T-cell (primary cell): ENCODE measurements around the gene NOSIP. TPM values are rescaled to one million over a fixed set of nuclear protein-coding genes. Genes with fewer than 3 reads are reported as not detected.
A peak's percentile ranks its signal among the peaks of the same experiment; 100 is the strongest.

Experiments
- ATAC-seq, 4 experiments: fragments of 200-7000 bp in 3 of 4; fragments of 150-1000 bp in 1 of 4; cut with Tn5 transposase; replicated peaks in 1 of 4; 1 replicate in 3 of 4; 2 replicates in 1 of 4; pipeline ENCODE4 v1.10.0; 2021; ENCODE audit warnings: moderate library complexity in 3 of 4, mild to moderate bottlenecking in 2 of 4, moderate number of reproducible peaks in 1 of 4
- CTCF ChIA-PET, 2 donors: fragments of 300-600 bp; sonication (Branson Sonifier 250); formaldehyde crosslinking; loops; one replicate each; lab custom pipeline; 2022; ENCODE audit warnings: antibody characterized with exemption in 2 of 2; lab: Charles Lee
- POLR2A ChIA-PET, 2 donors: fragments of 300-600 bp; sonication (Branson Sonifier 250); formaldehyde crosslinking; loops; one replicate each; lab custom pipeline; 2022; ENCODE audit warnings: antibody characterized with exemption in 2 of 2; lab: Charles Lee
- DNase-seq, 35 experiments: peaks; one replicate each; pipeline versions ENCODE4 v3.0.0 to v3.0.0-alpha.2; 2013 to 2023
- H3K27ac ChIP-seq: one replicate; pipeline ENCODE4 v1.5.1; 2013; ENCODE audit warnings: low read length
- H3K27me3 ChIP-seq, 2 experiments: replicated peaks in 1 of 2; 1 replicate in 1 of 2; 2 replicates in 1 of 2; pipeline versions ENCODE4 v1.6.1 to v1.7.0; 2013; ENCODE audit warnings: low read length in 1 of 2, mixed read lengths in 1 of 2; ENCODE audit not compliant: control insufficient read depth in 2 of 2, insufficient read depth in 2 of 2; ENCODE audit errors: extremely low read depth in 1 of 2
- H3K36me3 ChIP-seq, 2 donors: 1 replicate in 1 of 2; 2 replicates in 1 of 2; pipeline versions ENCODE4 v1.6.1 to v1.7.0; 2013; ENCODE audit warnings: low read length in 1 of 2; ENCODE audit not compliant: control insufficient read depth in 2 of 2, insufficient read depth in 1 of 2; ENCODE audit errors: extremely low read depth in 1 of 2
- H3K4me1 ChIP-seq, 2 experiments: 1 replicate in 1 of 2; 2 replicates in 1 of 2; pipeline versions ENCODE4 v1.6.1 to v1.7.0; 2013; ENCODE audit warnings: low read length in 2 of 2, mixed read lengths in 1 of 2; ENCODE audit not compliant: insufficient read depth in 2 of 2, control insufficient read depth in 1 of 2; ENCODE audit errors: extremely low read depth in 1 of 2
- H3K4me3 ChIP-seq, 2 donors: 1 replicate in 1 of 2; 2 replicates in 1 of 2; pipeline versions ENCODE4 v1.5.1 to v1.7.0; 2013; ENCODE audit warnings: mild to moderate bottlenecking in 2 of 2, low read length in 1 of 2, moderate library complexity in 1 of 2; ENCODE audit not compliant: control insufficient read depth in 1 of 2; ENCODE audit errors: extremely low read depth in 1 of 2
- H3K9me3 ChIP-seq: 2 replicates; pipeline ENCODE4 v1.7.0; 2013
- H3K27ac Mint-ChIP-seq, 2 donors: one replicate each; pipeline ENCODE4 v1.8.0; 2020 to 2021; ENCODE audit warnings: mild to moderate bottlenecking in 2 of 2, mixed read lengths in 2 of 2
- H3K27me3 Mint-ChIP-seq, 2 donors: one replicate each; pipeline ENCODE4 v1.8.0; 2021 to 2022; ENCODE audit warnings: mixed read lengths in 2 of 2
- H3K36me3 Mint-ChIP-seq: one replicate; pipeline ENCODE4 v1.8.0; 2021; ENCODE audit warnings: mixed read lengths
- H3K4me1 Mint-ChIP-seq, 3 donors: one replicate each; pipeline ENCODE4 v1.8.0; 2020 to 2022; ENCODE audit warnings: mixed read lengths in 3 of 3, mild to moderate bottlenecking in 1 of 3
- H3K4me3 Mint-ChIP-seq, 3 donors: one replicate each; pipeline ENCODE4 v1.8.0; 2020 to 2022; ENCODE audit warnings: mild to moderate bottlenecking in 3 of 3, mixed read lengths in 3 of 3, moderate library complexity in 3 of 3
- H3K9me3 Mint-ChIP-seq, 3 donors: one replicate each; pipeline ENCODE4 v1.8.0; 2020 to 2022; ENCODE audit warnings: mixed read lengths in 3 of 3
- WGBS: methylation state at CpG from one replicate; pipeline ENCODE4 v1.1.5; 2013; ENCODE audit warnings: missing lambda C conversion rate; ENCODE audit not compliant: insufficient coverage; 5-methylcytosine and 5-hydroxymethylcytosine counted together
- total RNA-seq, 35 experiments: library from RNA in 6 of 35; stranded (reverse) in 6 of 35; fragments of 120-200 nt in 1 of 35; gene quantifications; one replicate each; pipeline versions ENCODE4 v1.2.1 to v1.2.4 and lab custom pipeline; 2013 to 2026

NOSIP gene
- total RNA-seq, 5 donors from 2014 or later (not counting 1 experiment from before 2014, with no cell fraction given): 152 to 297 (median 176) TPM

GRCh38 chr19:49579193-49579592 is 1.2 kb downstream of the NOSIP start:
- Histone ChIP-seq H3K27me3 (no peaks in the 10 kb centered on the region), H3K4me3 (no peak overlapping the region), H3K36me3 (peaks cover 6 to 19% of the 10 kb centered on the region in 2 donors), H3K27ac (no peak overlapping the region), H3K4me1 (peaks cover 15 to 23% of the 10 kb centered on the region in 2 experiments), H3K9me3 (no peaks in the 10 kb centered on the region)
- 100% methylated on average over 1 of the region's 4 CpGs for WGBS
- Mint-ChIP-seq H3K4me3 (peak overlapping the region; percentile 85 to 96 (median 91)), H3K27me3 (no peaks in the 10 kb centered on the region), H3K9me3 (no peaks in the 10 kb centered on the region), H3K4me1 (peaks cover 36 to 38% (median 37%) of the 10 kb centered on the region in 3 donors), H3K36me3 (peaks cover under 1% of the 10 kb centered on the region), H3K27ac (peak overlapping the region; percentile 90 to 95)
- no peak for ATAC-seq
- ChIA-PET POLR2A (interaction anchor here (0.6 kb wide), 2 partner anchors 18 to 446 kb away, joined by 3 to 7 read pairs; no protein-coding TSS in a partner anchor), CTCF (interaction anchor here (0.5 to 2.6 kb wide), 6 partner anchors 10 to 288 kb away, joined by 3 to 9 read pairs (median 4); partner anchors contain the start of genes PNKP (in 1 of the 2) and PRR12 (in 1 of the 2))
- no peak for DNase-seq

DNA sequence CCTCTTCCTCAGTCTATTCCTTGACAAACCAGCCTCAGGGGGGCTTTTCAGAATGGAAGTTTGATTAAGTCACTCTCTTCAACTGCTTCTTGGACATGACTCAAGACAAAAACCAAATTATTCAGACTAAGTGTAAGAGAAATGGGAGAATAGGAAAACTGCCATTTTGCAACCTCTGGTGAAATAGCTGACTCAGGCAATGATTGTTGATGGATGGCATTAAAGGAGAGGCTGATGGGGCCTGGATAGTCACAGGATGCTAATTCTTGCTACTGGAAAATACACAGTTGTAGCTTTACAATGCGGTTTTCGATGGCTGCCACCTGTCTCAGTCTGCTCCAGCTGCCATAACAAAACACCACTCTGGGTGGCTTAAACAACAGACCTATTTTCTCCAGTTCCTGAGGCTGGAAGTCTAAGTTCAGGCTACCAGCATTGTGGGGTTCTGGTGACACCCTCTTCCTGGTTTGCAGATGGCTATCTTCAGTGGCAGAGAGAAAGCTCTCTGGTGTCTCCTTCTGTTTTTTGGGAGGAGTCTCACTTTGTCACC is 6.1 kb downstream of the NOSIP start:
- Mint-ChIP-seq H3K9me3 (no peaks in the 10 kb centered on the region), H3K4me3 (no peak overlapping the region), H3K4me1 (peaks cover 50 to 51% (median 50%) of the 10 kb centered on the region in 3 donors), H3K36me3 (peaks cover 8% of the 10 kb centered on the region), H3K27ac (peak overlapping the region; percentile 34 to 40), H3K27me3 (no peaks in the 10 kb centered on the region)
- no peak overlapping the region for H3K27ac ChIP-seq
- WGBS: no CpG with 5 or more reads among the region's 2 CpGs
- ChIA-PET POLR2A (no interaction called here), CTCF (interaction anchor here (0.5 to 1.3 kb wide), 4 partner anchors 27 to 104 kb away, joined by 3 to 5 read pairs (median 4); no protein-coding TSS in a partner anchor)
- ATAC-seq (no peak), DNase-seq (no peak)
- H3K4me1 ChIP-seq: peaks cover 22 to 36% of the 10 kb centered on the region in 2 experiments
- H3K36me3 ChIP-seq: peaks cover 6 to 29% of the 10 kb centered on the region in 2 donors
- H3K4me3 ChIP-seq: no peak overlapping the region
- H3K9me3 ChIP-seq: no peaks in the 10 kb centered on the region
- H3K27me3 ChIP-seq: no peaks in the 10 kb centered on the region

DNA sequence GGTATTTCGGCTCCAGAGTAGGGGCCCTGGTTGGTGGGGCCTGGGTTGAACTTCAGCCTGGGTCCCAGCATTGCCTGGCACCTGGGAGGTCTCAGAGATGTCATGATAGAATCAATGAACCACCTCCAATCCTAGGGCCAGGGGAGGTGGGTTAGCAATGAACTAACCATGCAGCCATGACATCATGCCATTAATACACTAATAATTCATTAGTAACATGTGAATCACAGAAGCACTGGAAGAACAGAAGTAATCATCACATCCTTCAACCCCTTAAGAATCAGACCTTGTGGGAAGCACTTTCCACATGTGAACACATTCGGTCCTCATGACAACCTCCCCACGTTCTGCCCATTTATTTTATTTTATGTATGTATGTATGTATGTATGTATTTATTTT is 6.9 kb downstream of the NOSIP start:
- no peaks in the 10 kb centered on the region for H3K27me3 Mint-ChIP-seq
- Histone ChIP-seq H3K4me3 (no peak overlapping the region), H3K27ac (no peak overlapping the region), H3K27me3 (no peaks in the 10 kb centered on the region), H3K36me3 (peaks cover 6 to 29% of the 10 kb centered on the region in 2 donors), H3K9me3 (no peaks in the 10 kb centered on the region), H3K4me1 (peaks cover 19 to 44% of the 10 kb centered on the region in 2 experiments)
- ChIA-PET POLR2A (no interaction called here), CTCF (interaction anchor here (0.5 to 1.7 kb wide), 3 partner anchors 27 to 102 kb away, joined by 4 to 5 read pairs (median 5); no protein-coding TSS in a partner anchor)
- DNase-seq: no peak
- no peak overlapping the region for H3K4me3 Mint-ChIP-seq
- WGBS: no CpG with 5 or more reads among the region's 3 CpGs
- H3K9me3 Mint-ChIP-seq: no peaks in the 10 kb centered on the region
- peak overlapping the region; percentile 52 to 55 for H3K27ac Mint-ChIP-seq
- ATAC-seq: no peak
- H3K4me1 Mint-ChIP-seq: peaks cover 48 to 49% (median 49%) of the 10 kb centered on the region in 3 donors
- peaks cover 8% of the 10 kb centered on the region for H3K36me3 Mint-ChIP-seq

GRCh38 chr19:49573009-49573408 is 7.3 kb downstream of the NOSIP start:
- 100% methylated on average over 4 of the region's 7 CpGs for WGBS
- Histone ChIP-seq H3K4me3 (no peak overlapping the region), H3K36me3 (peaks cover 6 to 29% of the 10 kb centered on the region in 2 donors), H3K27me3 (no peaks in the 10 kb centered on the region), H3K9me3 (no peaks in the 10 kb centered on the region), H3K27ac (no peak overlapping the region), H3K4me1 (peaks cover 20 to 46% of the 10 kb centered on the region in 2 experiments)
- no peak for ATAC-seq
- Mint-ChIP-seq H3K9me3 (no peaks in the 10 kb centered on the region), H3K4me3 (no peak overlapping the region), H3K27ac (peak overlapping the region; percentile 52 to 55), H3K4me1 (peaks cover 48 to 51% (median 50%) of the 10 kb centered on the region in 3 donors), H3K36me3 (peaks cover 8% of the 10 kb centered on the region), H3K27me3 (no peaks in the 10 kb centered on the region)
- ChIA-PET CTCF (interaction anchor here (0.5 to 1.7 kb wide), 5 partner anchors 13 to 102 kb away, joined by 4 to 7 read pairs (median 5); no protein-coding TSS in a partner anchor), POLR2A (no interaction called here)
- no peak for DNase-seq

DNA sequence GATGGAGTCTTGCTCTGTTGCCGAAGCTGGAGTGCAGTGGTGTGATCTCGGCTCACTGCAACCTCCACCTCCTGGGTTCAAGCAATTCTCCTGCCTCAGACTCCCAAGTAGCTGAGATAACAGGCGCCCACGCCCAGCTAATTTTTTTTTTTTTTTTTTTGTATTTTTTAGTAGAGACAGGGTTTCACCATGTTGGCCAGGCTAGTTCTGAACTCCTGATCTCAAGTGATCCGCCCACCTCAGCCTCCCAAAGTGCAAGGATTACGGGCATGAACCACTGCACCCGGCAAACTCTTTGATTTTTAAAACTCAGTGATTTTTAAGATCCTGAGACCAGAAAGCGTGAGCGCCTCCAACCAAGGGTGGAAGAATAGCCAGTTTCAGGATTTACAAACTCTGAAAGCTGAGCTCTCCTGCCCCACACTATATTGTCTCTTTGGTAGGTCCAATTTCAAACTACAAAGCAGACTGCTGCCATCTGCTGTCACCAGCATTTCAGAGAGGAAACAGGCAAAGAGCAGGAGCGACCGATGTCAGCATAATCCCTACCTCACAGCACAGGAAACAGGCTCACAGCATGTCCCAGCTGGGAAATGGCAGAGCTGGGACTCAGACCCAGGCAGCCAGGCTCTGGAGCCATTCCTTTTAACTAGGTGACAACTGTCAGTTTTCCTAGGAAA is 9.2 kb downstream of the NOSIP start:
- peak in 15 of 35 experiments; percentile 30 to 71 (median 48) for DNase-seq

More for the DNA sequence above, 9.2 kb downstream of the NOSIP start:
- Mint-ChIP-seq H3K36me3 (peaks cover 8% of the 10 kb centered on the region), H3K27me3 (no peaks in the 10 kb centered on the region), H3K4me1 (peaks cover 51 to 58% (median 53%) of the 10 kb centered on the region in 3 donors), H3K9me3 (no peaks in the 10 kb centered on the region), H3K4me3 (peak overlapping the region in 1 of 3 donors; percentile 49), H3K27ac (peak overlapping the region; percentile 79 to 83)
- no peaks in the 10 kb centered on the region for H3K27me3 ChIP-seq
- ChIA-PET CTCF (interaction anchor here (0.6 to 3.4 kb wide), 12 partner anchors 10 to 345 kb away, joined by 3 to 40 read pairs (median 6); partner anchors contain the start of gene FLT3LG (in 1 of the 2)), POLR2A (interaction anchor here (0.6 to 1.0 kb wide), 3 partner anchors 13 to 349 kb away, joined by 3 to 4 read pairs (median 4); no protein-coding TSS in a partner anchor)
- H3K4me1 ChIP-seq: peaks cover 29 to 58% of the 10 kb centered on the region in 2 experiments
- peaks cover 6 to 21% of the 10 kb centered on the region in 2 donors for H3K36me3 ChIP-seq
- peak overlapping the region in 1 of 2 donors; percentile 44 for H3K4me3 ChIP-seq
- WGBS: 55% methylated on average over 6 of the region's 11 CpGs
- no peaks in the 10 kb centered on the region for H3K9me3 ChIP-seq
- peak overlapping the region; percentile 16 for H3K27ac ChIP-seq
- ATAC-seq: peak in 2 of 4 experiments; percentile 11 to 15
